ENCODE measurements around the gene CD1B.
"Not testable (repeated sequence)": the region's sequence is repeated elsewhere in the genome, so short reads cannot be mapped to it uniquely, and the experiment has no call there.

The CD1B gene

GRCh38 chr1:158331481-158332150 lies at the start of gene CD1B:
TSS of gene CD1B (minus strand) at chr1:158331531. CDS start at chr1:158331423, 108 bp downstream.
- no peak for DNase-seq (ENCODE audit: low read depth)
- H3K4me3 ChIP-seq (ENCODE audit: low read depth, low read length): no peak within 1 kb of the TSS

- DNase-seq (ENCODE audit: low read depth): no peak
- no peak overlapping the region for H3K4me3 ChIP-seq (ENCODE audit: low read depth, low read length)
Observed at GRCh38 chr1:158374860-158375259, 43.5 kb upstream of the CD1B start.

GRCh38 chr1:158374101-158374500 lies 42.8 kb upstream of the CD1B start:
- not testable (repeated sequence) for DNase-seq (ENCODE audit: low read depth); H3K4me3 ChIP-seq (ENCODE audit: low read depth, low read length)

- DNase-seq (ENCODE audit: low read depth): no peak
- no peak overlapping the region for H3K4me3 ChIP-seq (ENCODE audit: low read depth, low read length)
Observed at GRCh38 chr1:158371188-158371953, 40.0 kb upstream of the CD1B start.

- H3K4me3 ChIP-seq (ENCODE audit: low read depth, low read length): no peak overlapping the region
- no peak for DNase-seq (ENCODE audit: low read depth)
Observed at GRCh38 chr1:158366783-158367182, 35.5 kb upstream of the CD1B start.

- no peak for DNase-seq (ENCODE audit: low read depth)
- no peak overlapping the region for H3K4me3 ChIP-seq (ENCODE audit: low read depth, low read length)
Observed at GRCh38 chr1:158362941-158363340, 31.6 kb upstream of the CD1B start.

GRCh38 chr1:158362482-158362881 lies 31.2 kb upstream of the CD1B start:
- H3K4me3 ChIP-seq (ENCODE audit: low read depth, low read length): no peak overlapping the region

GRCh38 chr1:158357441-158357840 lies 26.1 kb upstream of the CD1B start:
- H3K4me3 ChIP-seq (ENCODE audit: low read depth, low read length): no peak overlapping the region
- DNase-seq (ENCODE audit: low read depth): no peak

More at GRCh38 chr1:158362482-158362881, 31.2 kb upstream of the CD1B start:
- no peak for DNase-seq (ENCODE audit: low read depth)

- no peak for DNase-seq (ENCODE audit: low read depth)
Observed at GRCh38 chr1:158356616-158357015, 25.3 kb upstream of the CD1B start.

GRCh38 chr1:158355773-158356285 lies 24.5 kb upstream of the CD1B start:
- no peak for DNase-seq (ENCODE audit: low read depth)

More at GRCh38 chr1:158356616-158357015, 25.3 kb upstream of the CD1B start:
- no peak overlapping the region for H3K4me3 ChIP-seq (ENCODE audit: low read depth, low read length)

GRCh38 chr1:158354255-158354654 lies 22.9 kb upstream of the CD1B start:
- no peak overlapping the region for H3K4me3 ChIP-seq (ENCODE audit: low read depth, low read length)
- DNase-seq (ENCODE audit: low read depth): no peak

More at GRCh38 chr1:158355773-158356285, 24.5 kb upstream of the CD1B start:
- H3K4me3 ChIP-seq (ENCODE audit: low read depth, low read length): no peak overlapping the region

- H3K4me3 ChIP-seq (ENCODE audit: low read depth, low read length): no peak within 1 kb of the TSS
- DNase-seq (ENCODE audit: low read depth): no peak
Observed at GRCh38 chr1:158353303-158354075, 22.2 kb upstream of the CD1B start, which contains the start of gene CD1E. TSS of gene CD1E (plus strand) at chr1:158353894. CDS start at chr1:158353989, 95 bp downstream.

- not testable (repeated sequence) for H3K4me3 ChIP-seq (ENCODE audit: low read depth, low read length); DNase-seq (ENCODE audit: low read depth)
Observed at GRCh38 chr1:158348946-158349345, 17.6 kb upstream of the CD1B start.

- not testable (repeated sequence) for DNase-seq (ENCODE audit: low read depth); H3K4me3 ChIP-seq (ENCODE audit: low read depth, low read length)
Observed at GRCh38 chr1:158336413-158336812, 5.1 kb upstream of the CD1B start.

- no peak for DNase-seq (ENCODE audit: low read depth)
- no peak overlapping the region for H3K4me3 ChIP-seq (ENCODE audit: low read depth, low read length)
Observed at GRCh38 chr1:158335213-158335532, 3.8 kb upstream of the CD1B start.

GRCh38 chr1:158334526-158335212 lies 3.3 kb upstream of the CD1B start:
- no peak overlapping the region for H3K4me3 ChIP-seq (ENCODE audit: low read depth, low read length)
- DNase-seq (ENCODE audit: low read depth): no peak

GRCh38 chr1:158333405-158334155 lies 2.2 kb upstream of the CD1B start:
- DNase-seq (ENCODE audit: low read depth): no peak
- no peak overlapping the region for H3K4me3 ChIP-seq (ENCODE audit: low read depth, low read length)

- no peak for DNase-seq (ENCODE audit: low read depth)
- H3K4me3 ChIP-seq (ENCODE audit: low read depth, low read length): no peak overlapping the region
Observed at GRCh38 chr1:158331106-158331425, 265 bp downstream of the CD1B start.
